ENCODE results near the gene GAB4.

GRCh38 chr22:17013396-17014100 lies 5.5 kb upstream of the GAB4 start:
- no peak for TF ChIP-seq CTCF (IDR thresholded peaks at IDR 0.05; ENCODE audit: insufficient read depth, low read depth, low read length)
- TF ChIP-seq EZH2 (IDR thresholded peaks at IDR 0.05; ENCODE audit: insufficient read depth, low read length), result no peak

All from astrocyte (in vitro differentiated cells and primary cell).